Astrocyte (in vitro differentiated cells and primary cell): ENCODE results near the gene ZRANB1. TPM values are rescaled to one million over a fixed set of nuclear protein-coding genes. Genes with fewer than 3 reads are reported as not detected.

Experiments used
- DNase-seq: peaks from one replicate; pipeline ENCODE4 v3.0.0-alpha.2; 2010; ENCODE audit warnings: low read depth
- FAIRE-seq: peaks from 2 replicates; lab custom pipeline; 2011; peaks lifted over from hg19 to GRCh38; lab: Jason Lieb, UNC
- H2AFZ ChIP-seq: 2 replicates; pipeline ENCODE4 v1.6.0; 2012; ENCODE audit warnings: low read depth, low read length, inconsistent platforms
- H3K27ac ChIP-seq: 2 replicates; pipeline ENCODE4 v1.5.1; 2011; ENCODE audit warnings: low read depth, low read length, inconsistent platforms
- H3K27me3 ChIP-seq: 2 replicates; pipeline ENCODE4 v1.6.0; 2011; ENCODE audit warnings: low read length, inconsistent platforms; ENCODE audit not compliant: insufficient read depth
- H3K36me3 ChIP-seq: 2 replicates; pipeline ENCODE4 v1.5.1; 2011; ENCODE audit warnings: low read length, inconsistent platforms; ENCODE audit not compliant: insufficient read depth
- H3K4me1 ChIP-seq: 2 replicates; pipeline ENCODE4 v1.5.1; 2011; ENCODE audit warnings: low read length, inconsistent platforms; ENCODE audit not compliant: insufficient read depth
- H3K4me2 ChIP-seq: 2 replicates; pipeline ENCODE4 v1.6.0; 2012; ENCODE audit warnings: low read length, inconsistent platforms
- H3K4me3 ChIP-seq: 2 replicates; pipeline ENCODE4 v1.5.1; 2011; ENCODE audit warnings: low read depth, mild to moderate bottlenecking, low read length, inconsistent platforms; ENCODE audit not compliant: insufficient read depth
- H3K79me2 ChIP-seq: 2 replicates; pipeline ENCODE4 v1.6.0; 2012; ENCODE audit warnings: mild to moderate bottlenecking, low read length, inconsistent platforms; ENCODE audit not compliant: insufficient read depth
- H3K9ac ChIP-seq: 2 replicates; pipeline ENCODE4 v1.6.0; 2012; ENCODE audit warnings: mild to moderate bottlenecking, low read length, inconsistent platforms
- H3K9me3 ChIP-seq: 2 replicates; pipeline ENCODE4 v1.5.1; 2012; ENCODE audit warnings: low read depth, mild to moderate bottlenecking, low read length, inconsistent platforms; ENCODE audit not compliant: insufficient read depth
- H4K20me1 ChIP-seq: 2 replicates; pipeline ENCODE4 v1.6.0; 2012; ENCODE audit warnings: low read length, inconsistent platforms; ENCODE audit not compliant: insufficient read depth
- H3K27ac Mint-ChIP-seq: one replicate; pipeline ENCODE4 v1.8.0; 2021; ENCODE audit warnings: mild to moderate bottlenecking, mixed read lengths; ENCODE audit not compliant: unreplicated experiment
- H3K27me3 Mint-ChIP-seq: one replicate; pipeline ENCODE4 v1.8.0; 2021; ENCODE audit warnings: low read depth, mixed read lengths; ENCODE audit not compliant: unreplicated experiment
- H3K36me3 Mint-ChIP-seq: one replicate; pipeline ENCODE4 v1.8.0; 2021; ENCODE audit warnings: low read depth, mixed read lengths; ENCODE audit not compliant: unreplicated experiment
- H3K4me1 Mint-ChIP-seq: one replicate; pipeline ENCODE4 v1.8.0; 2021; ENCODE audit warnings: low read depth, mixed read lengths; ENCODE audit not compliant: unreplicated experiment
- H3K4me3 Mint-ChIP-seq: one replicate; pipeline ENCODE4 v1.8.0; 2021; ENCODE audit warnings: mild to moderate bottlenecking, moderate library complexity, mixed read lengths; ENCODE audit not compliant: unreplicated experiment
- H3K9me3 Mint-ChIP-seq: one replicate; pipeline ENCODE4 v1.8.0; 2021; ENCODE audit warnings: mild to moderate bottlenecking, mixed read lengths; ENCODE audit not compliant: unreplicated experiment
- CTCF ChIP-seq: IDR thresholded peaks from 2 replicates; pipeline ENCODE4 v1.5.1; 2011; ENCODE audit warnings: low read depth, mild to moderate bottlenecking, inconsistent platforms, low read length, moderate library complexity; ENCODE audit not compliant: insufficient read depth
- EZH2 ChIP-seq: IDR thresholded peaks from 2 replicates; pipeline ENCODE4 v1.6.1; 2012; ENCODE audit warnings: mild to moderate bottlenecking, low read length, inconsistent platforms; ENCODE audit not compliant: insufficient read depth
- total RNA-seq: library from RNA; stranded (reverse); gene quantifications from 2 replicates; pipeline ENCODE4 v1.2.1, GENCODE V29; 2021

ZRANB1 gene
- total RNA-seq, 1 donor from 2014 or later: 24.9 TPM

- Mint-ChIP-seq H3K4me3 (no peak overlapping the region), H3K9me3 (no peaks in the 10 kb centered on the region), H3K36me3 (peaks cover 13% of the 10 kb centered on the region), H3K27me3 (no peaks in the 10 kb centered on the region), H3K4me1 (peaks cover 25% of the 10 kb centered on the region), H3K27ac (no peak overlapping the region)
- no peaks in the 10 kb centered on the region for H3K27me3 ChIP-seq
- H3K36me3 ChIP-seq: no peaks in the 10 kb centered on the region
- no peak overlapping the region for H3K4me2 ChIP-seq
- peaks cover 84% of the 10 kb centered on the region for H3K79me2 ChIP-seq
- H3K4me3 ChIP-seq: no peak overlapping the region
- no peak overlapping the region for H2AFZ ChIP-seq
- DNase-seq (no peak), FAIRE-seq (no peak)
- no peak overlapping the region for H3K27ac ChIP-seq
- no peak overlapping the region for H3K9ac ChIP-seq
- H3K9me3 ChIP-seq: no peaks in the 10 kb centered on the region
- no peak for TF ChIP-seq EZH2
- no peak for TF ChIP-seq CTCF
- no peaks in the 10 kb centered on the region for H3K4me1 ChIP-seq
- H4K20me1 ChIP-seq: peaks cover 94% of the 10 kb centered on the region
These were observed 70.2 kb downstream of the ZRANB1 start for GRCh38 chr10:125011926-125012705.

GRCh38 chr10:125012851-125013528 is 71.1 kb downstream of the ZRANB1 start:
- H3K27ac Mint-ChIP-seq: no peak overlapping the region
- peaks cover 18% of the 10 kb centered on the region for H3K36me3 Mint-ChIP-seq
- no peak for DNase-seq

More at GRCh38 chr10:125012851-125013528, 71.1 kb downstream of the ZRANB1 start:
- no peak overlapping the region for H3K9ac ChIP-seq
- Mint-ChIP-seq H3K9me3 (no peaks in the 10 kb centered on the region), H3K4me1 (peaks cover 20% of the 10 kb centered on the region), H3K27me3 (no peaks in the 10 kb centered on the region), H3K4me3 (no peak overlapping the region)
- no peak overlapping the region for H3K27ac ChIP-seq
- H3K4me3 ChIP-seq: no peak overlapping the region
- H3K36me3 ChIP-seq: no peaks in the 10 kb centered on the region
- H2AFZ ChIP-seq: no peak overlapping the region
- no peaks in the 10 kb centered on the region for H3K27me3 ChIP-seq
- peaks cover 98% of the 10 kb centered on the region for H4K20me1 ChIP-seq
- no peak for TF ChIP-seq CTCF
- TF ChIP-seq EZH2: no peak
- H3K9me3 ChIP-seq: no peaks in the 10 kb centered on the region
- H3K4me2 ChIP-seq: no peak overlapping the region
- no peaks in the 10 kb centered on the region for H3K4me1 ChIP-seq
- no peak for FAIRE-seq
- H3K79me2 ChIP-seq: peaks cover 88% of the 10 kb centered on the region
